ENCODE results near the gene NIN.

The NIN gene

DNA sequence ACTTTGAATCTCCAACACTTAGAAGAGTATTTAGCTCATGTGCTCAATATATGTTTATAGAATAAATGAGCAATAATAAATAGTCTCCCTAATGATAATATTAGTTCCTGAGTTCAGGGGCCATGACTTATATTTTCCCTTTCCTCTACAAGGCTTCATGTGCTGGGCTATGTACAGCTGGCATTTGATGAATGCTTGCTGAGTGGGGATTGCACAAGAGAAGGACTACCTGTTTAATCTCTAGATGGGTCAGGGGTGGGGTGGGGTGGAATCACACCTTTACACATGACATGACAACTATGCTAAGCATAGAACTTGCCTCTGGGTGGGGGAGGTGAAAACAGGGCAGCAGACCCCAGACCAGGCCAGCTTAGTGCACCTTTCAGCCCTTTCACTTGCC is 33.3 kb upstream of the NIN start:
- Histone ChIP-seq H3K27ac (no peak overlapping the region), H3K9ac (ENCODE audit: insufficient read length) (no peak overlapping the region), H3K9me3 (ENCODE audit: low read depth, low read length) (no peaks in the 10 kb centered on the region), H3K36me3 (ENCODE audit: insufficient read depth, low read length) (no peaks in the 10 kb centered on the region), H3K4me3 (no peak overlapping the region)
- no peak for TF ChIP-seq POLR2AphosphoS5 (IDR thresholded peaks at IDR 0.05; ENCODE audit: borderline replicate concordance, low read depth, low read length)
- DNase-seq (ENCODE audit: low read depth, low spot score) = no peak

DNA sequence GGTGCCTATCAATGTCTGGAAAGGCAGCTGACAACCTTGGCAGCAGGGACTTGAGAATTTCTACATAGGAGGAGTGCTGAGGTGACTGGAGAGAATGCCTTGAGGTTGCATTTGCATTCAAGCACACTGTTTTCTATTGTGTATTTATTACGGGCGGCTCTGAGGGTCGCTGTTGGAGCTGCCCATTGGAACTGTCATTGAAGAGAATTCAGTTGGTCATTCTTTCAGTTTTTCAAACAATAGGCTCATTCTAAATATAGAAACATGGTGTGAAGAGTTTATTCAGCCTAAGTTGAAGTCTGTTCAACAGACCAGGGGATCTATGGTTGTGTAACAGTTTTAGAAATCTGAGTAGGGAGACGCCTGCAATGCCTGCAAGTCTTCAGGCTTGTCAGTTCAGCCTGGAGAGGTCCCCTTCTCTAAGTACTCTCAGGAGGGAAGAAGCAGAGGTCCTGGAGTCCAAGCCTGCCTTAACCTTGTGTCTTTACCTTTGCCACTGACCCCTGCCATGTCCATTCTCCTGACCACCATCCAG is 31.1 kb upstream of the NIN start:
- Histone ChIP-seq H3K36me3 (ENCODE audit: insufficient read depth, low read length) (no peaks in the 10 kb centered on the region), H3K9me3 (ENCODE audit: low read depth, low read length) (no peaks in the 10 kb centered on the region), H3K27ac (no peak overlapping the region), H3K4me3 (no peak overlapping the region), H3K9ac (ENCODE audit: insufficient read length) (no peak overlapping the region)
- TF ChIP-seq EZH2 (IDR thresholded peaks at IDR 0.05) (no peak), POLR2AphosphoS5 (IDR thresholded peaks at IDR 0.05; ENCODE audit: borderline replicate concordance, low read depth, low read length) (no peak), FOXP2 (optimal IDR thresholded peaks at IDR 0.05; ENCODE audit: control extremely low read depth, extremely low read length, insufficient read depth) (no peak)
- DNase-seq (ENCODE audit: low read depth, low spot score) = no peak

DNA sequence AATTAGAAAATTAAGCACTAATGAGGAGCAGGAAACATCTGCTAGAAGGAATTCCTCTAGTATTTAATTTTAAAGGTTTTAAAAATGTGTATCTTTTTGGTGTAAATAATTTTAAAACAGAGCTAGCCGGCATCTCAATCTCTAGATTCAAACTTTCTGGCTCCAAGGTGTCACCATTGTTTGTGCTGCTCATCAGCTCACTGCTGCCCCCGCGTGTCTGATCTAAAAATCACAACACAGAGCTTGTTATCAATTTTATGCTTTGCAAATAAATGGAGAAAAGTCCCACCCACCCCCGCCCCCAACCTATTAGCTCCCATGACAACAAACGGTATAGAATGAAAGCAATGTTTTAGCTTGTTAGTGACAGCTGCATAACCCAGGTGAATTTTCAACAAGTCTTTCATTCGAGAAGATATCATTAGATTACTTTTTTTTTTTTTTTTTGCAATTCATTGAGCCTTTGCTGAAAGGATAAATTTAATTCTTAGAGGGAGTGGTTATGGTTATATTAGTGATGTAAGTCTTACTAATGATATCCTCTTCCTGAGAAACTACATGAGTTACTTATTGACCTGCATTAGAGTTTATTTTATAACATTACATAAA is 29.6 kb upstream of the NIN start:
- peak; percentile 52 for DNase-seq (ENCODE audit: low read depth, low spot score)
- H3K9ac ChIP-seq (ENCODE audit: insufficient read length) = peak overlapping the region; percentile 41
- H3K4me3 ChIP-seq = peak overlapping the region; percentile 63
- no peaks in the 10 kb centered on the region for H3K36me3 ChIP-seq (ENCODE audit: insufficient read depth, low read length)
- H3K9me3 ChIP-seq (ENCODE audit: low read depth, low read length) = no peaks in the 10 kb centered on the region
- TF ChIP-seq FOXP2 (optimal IDR thresholded peaks at IDR 0.05; ENCODE audit: control extremely low read depth, extremely low read length, insufficient read depth) (no peak), POLR2AphosphoS5 (IDR thresholded peaks at IDR 0.05; ENCODE audit: borderline replicate concordance, low read depth, low read length) (no peak), EZH2 (IDR thresholded peaks at IDR 0.05) (no peak)
- H3K27ac ChIP-seq = 0 out of 2 replicates have a peak overlapping the region, but pooled peaks have one; percentile 26

DNA sequence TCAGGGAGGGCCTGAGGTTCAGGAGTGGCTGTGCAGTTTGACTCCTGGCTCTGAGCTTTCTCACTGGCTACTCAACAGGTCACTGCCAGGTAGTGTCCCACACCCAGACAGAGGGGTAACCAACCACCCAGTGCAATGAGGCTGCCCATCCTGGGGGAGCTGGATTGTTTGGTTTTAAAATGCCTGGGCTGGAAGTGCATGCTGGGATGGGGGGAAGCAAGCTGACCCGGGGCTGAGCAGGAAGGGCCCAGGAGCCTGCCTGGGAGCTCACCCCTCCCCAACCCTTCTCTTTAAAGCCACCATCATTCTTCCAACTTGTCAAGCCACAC is 28.3 kb upstream of the NIN start:
- no peak for TF ChIP-seq FOXP2 (optimal IDR thresholded peaks at IDR 0.05; ENCODE audit: control extremely low read depth, extremely low read length, insufficient read depth)
- TF ChIP-seq POLR2AphosphoS5 (IDR thresholded peaks at IDR 0.05; ENCODE audit: borderline replicate concordance, low read depth, low read length) = no peak
- no peak for TF ChIP-seq EZH2 (IDR thresholded peaks at IDR 0.05)
- Histone ChIP-seq H3K27ac (no peak overlapping the region), H3K4me3 (no peak overlapping the region), H3K9ac (ENCODE audit: insufficient read length) (no peak overlapping the region), H3K36me3 (ENCODE audit: insufficient read depth, low read length) (no peaks in the 10 kb centered on the region), H3K9me3 (ENCODE audit: low read depth, low read length) (no peaks in the 10 kb centered on the region)
- DNase-seq (ENCODE audit: low read depth, low spot score) = no peak

DNA sequence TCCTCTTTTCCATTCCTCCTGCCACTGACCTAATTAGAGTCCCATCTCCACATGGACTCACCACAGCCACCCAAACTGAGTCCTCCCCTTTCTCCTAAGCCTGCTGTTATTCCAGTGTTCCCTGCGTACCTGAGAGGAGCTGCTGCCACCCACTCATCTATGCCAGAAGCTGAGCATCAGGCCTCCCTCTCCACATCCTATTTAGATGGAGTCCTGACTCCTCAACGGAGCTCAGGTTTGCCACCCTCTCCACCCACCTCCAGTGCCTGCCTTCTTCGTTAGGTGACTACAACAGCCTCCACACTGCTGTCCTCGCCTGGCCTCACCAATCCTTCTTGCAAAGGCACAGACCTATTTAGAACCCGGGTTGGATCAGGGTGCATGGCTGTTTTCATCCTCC is 25.7 kb upstream of the NIN start:
- Histone ChIP-seq H3K27ac (no peak overlapping the region), H3K9ac (ENCODE audit: insufficient read length) (no peak overlapping the region), H3K36me3 (ENCODE audit: insufficient read depth, low read length) (no peaks in the 10 kb centered on the region), H3K9me3 (ENCODE audit: low read depth, low read length) (no peaks in the 10 kb centered on the region), H3K4me3 (no peak overlapping the region)
- DNase-seq (ENCODE audit: low read depth, low spot score) = no peak
- no peak for TF ChIP-seq POLR2AphosphoS5 (IDR thresholded peaks at IDR 0.05; ENCODE audit: borderline replicate concordance, low read depth, low read length)
- TF ChIP-seq EZH2 (IDR thresholded peaks at IDR 0.05) = no peak
- TF ChIP-seq FOXP2 (optimal IDR thresholded peaks at IDR 0.05; ENCODE audit: control extremely low read depth, extremely low read length, insufficient read depth) = no peak

DNA sequence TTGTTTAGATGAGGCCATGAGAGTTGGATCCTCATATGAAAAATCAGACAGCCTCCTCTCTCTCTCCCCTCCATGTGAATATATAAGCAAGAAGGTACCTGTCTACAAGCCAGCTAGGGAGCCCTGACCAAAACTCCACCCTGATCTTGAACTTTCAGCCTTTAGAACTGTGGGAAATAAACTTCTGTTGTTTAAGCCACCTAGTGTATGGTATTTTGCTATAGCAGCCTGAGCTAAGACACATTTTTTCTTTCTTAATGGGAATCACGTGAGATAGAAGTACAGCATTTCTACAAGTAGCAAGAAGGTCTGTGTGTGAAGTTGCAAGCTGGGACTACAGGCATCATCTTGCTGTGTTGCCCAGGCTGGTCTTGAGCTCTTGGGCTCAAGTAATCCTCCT is 24.6 kb upstream of the NIN start:
- H3K9ac ChIP-seq (ENCODE audit: insufficient read length) = no peak overlapping the region
- H3K36me3 ChIP-seq (ENCODE audit: insufficient read depth, low read length) = no peaks in the 10 kb centered on the region
- H3K27ac ChIP-seq = no peak overlapping the region
- DNase-seq (ENCODE audit: low read depth, low spot score) = no peak
- no peak for TF ChIP-seq POLR2AphosphoS5 (IDR thresholded peaks at IDR 0.05; ENCODE audit: borderline replicate concordance, low read depth, low read length)
- no peak for TF ChIP-seq FOXP2 (optimal IDR thresholded peaks at IDR 0.05; ENCODE audit: control extremely low read depth, extremely low read length, insufficient read depth)
- no peak for TF ChIP-seq EZH2 (IDR thresholded peaks at IDR 0.05)
- H3K4me3 ChIP-seq = no peak overlapping the region
- no peaks in the 10 kb centered on the region for H3K9me3 ChIP-seq (ENCODE audit: low read depth, low read length)

DNA sequence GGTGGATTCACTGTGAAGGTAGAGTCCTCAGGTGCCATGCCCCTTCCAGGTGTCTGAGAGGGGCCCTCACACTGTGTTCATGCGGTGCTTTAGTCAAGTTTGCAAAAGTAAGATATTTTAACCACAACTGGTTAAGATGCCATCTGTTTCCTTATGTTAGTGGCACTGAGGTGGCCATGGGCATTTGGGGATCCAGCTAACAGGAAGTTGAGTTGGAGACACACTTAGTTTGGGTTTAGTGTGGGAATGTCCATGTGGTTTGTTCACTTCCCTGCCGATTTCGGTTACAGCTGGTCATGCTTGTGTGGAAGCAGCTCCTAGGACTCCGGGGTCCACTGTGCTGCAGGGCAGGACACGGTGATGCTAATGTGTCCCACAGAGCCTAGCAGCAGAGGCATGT is 23.6 kb upstream of the NIN start:
- H3K36me3 ChIP-seq (ENCODE audit: insufficient read depth, low read length) = no peaks in the 10 kb centered on the region
- no peak overlapping the region for H3K27ac ChIP-seq
- H3K9me3 ChIP-seq (ENCODE audit: low read depth, low read length) = no peaks in the 10 kb centered on the region
- no peak for DNase-seq (ENCODE audit: low read depth, low spot score)
- no peak overlapping the region for H3K4me3 ChIP-seq
- no peak overlapping the region for H3K9ac ChIP-seq (ENCODE audit: insufficient read length)
- TF ChIP-seq FOXP2 (optimal IDR thresholded peaks at IDR 0.05; ENCODE audit: control extremely low read depth, extremely low read length, insufficient read depth) (no peak), EZH2 (IDR thresholded peaks at IDR 0.05) (no peak), POLR2AphosphoS5 (IDR thresholded peaks at IDR 0.05; ENCODE audit: borderline replicate concordance, low read depth, low read length) (no peak)

DNA sequence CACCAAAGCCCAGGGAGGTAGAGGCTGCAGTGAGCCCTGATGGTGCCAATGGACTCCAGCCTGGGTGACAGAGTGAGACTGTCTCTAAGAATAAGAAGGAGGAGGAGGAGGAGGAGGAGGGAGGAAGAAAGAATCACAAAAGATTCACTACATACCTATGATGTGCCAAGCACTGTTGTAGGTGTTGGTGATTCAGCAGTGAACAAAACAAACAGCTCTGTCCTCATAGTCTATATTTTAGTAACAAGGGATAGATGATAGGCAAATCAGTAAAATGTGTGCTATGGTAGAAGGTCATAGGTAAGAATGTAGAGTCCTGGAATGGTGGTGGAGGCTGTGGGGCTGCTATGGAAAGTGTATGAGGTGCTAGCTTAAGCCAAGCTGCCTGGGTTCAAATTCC is 22.9 kb upstream of the NIN start:
- Histone ChIP-seq H3K9ac (ENCODE audit: insufficient read length) (no peak overlapping the region), H3K4me3 (no peak overlapping the region), H3K27ac (no peak overlapping the region), H3K9me3 (ENCODE audit: low read depth, low read length) (no peaks in the 10 kb centered on the region), H3K36me3 (ENCODE audit: insufficient read depth, low read length) (no peaks in the 10 kb centered on the region)
- DNase-seq (ENCODE audit: low read depth, low spot score) = no peak
- TF ChIP-seq FOXP2 (optimal IDR thresholded peaks at IDR 0.05; ENCODE audit: control extremely low read depth, extremely low read length, insufficient read depth) (no peak), EZH2 (IDR thresholded peaks at IDR 0.05) (no peak), POLR2AphosphoS5 (IDR thresholded peaks at IDR 0.05; ENCODE audit: borderline replicate concordance, low read depth, low read length) (no peak)
